Fibroblast of the aortic adventitia (primary cell): ENCODE results near the gene TTYH2. TPM values are rescaled to one million over a fixed set of nuclear protein-coding genes. Genes with fewer than 3 reads are reported as not detected.

Source experiments
- DNase-seq: peaks from one replicate; pipeline ENCODE4 v3.0.0-alpha.2; 2010; ENCODE audit warnings: low read depth
- H3K4me3 ChIP-seq: 2 replicates; pipeline ENCODE4 v1.5.1; 2011; ENCODE audit warnings: low read depth, mild to moderate bottlenecking, control low read depth, low read length, moderate library complexity
- CTCF ChIP-seq: IDR thresholded peaks from 2 replicates; pipeline ENCODE4 v1.5.1; 2011; ENCODE audit warnings: mild to moderate bottlenecking, low read length, control low read depth, inconsistent platforms; ENCODE audit not compliant: insufficient read depth
- total RNA-seq: library from RNA; depleted of rRNA; stranded (reverse); fragments of >200 nt; gene quantifications from 2 replicates; pipeline ENCODE4 v1.2.3, GENCODE V29; 2012; ENCODE audit warnings: low replicate concordance

TTYH2 gene
- total RNA-seq, 1 donor, result 0.54 TPM

GRCh38 chr17:74226252-74226651, 12.9 kb downstream of the TTYH2 start:
- TF ChIP-seq CTCF, result no peak
- H3K4me3 ChIP-seq, result no peak overlapping the region
- no peak for DNase-seq

- DNase-seq, result no peak
- no peak overlapping the region for H3K4me3 ChIP-seq
- TF ChIP-seq CTCF, result no peak
These were observed 14.1 kb downstream of the TTYH2 start for GRCh38 chr17:74227271-74228080.

- no peak for TF ChIP-seq CTCF
These were observed 15.1 kb downstream of the TTYH2 start for GRCh38 chr17:74228306-74228978.

GRCh38 chr17:74230896-74231295, 17.5 kb downstream of the TTYH2 start:
- DNase-seq, result no peak
- TF ChIP-seq CTCF, result no peak
- H3K4me3 ChIP-seq, result no peak overlapping the region

More at GRCh38 chr17:74228306-74228978, 15.1 kb downstream of the TTYH2 start:
- no peak overlapping the region for H3K4me3 ChIP-seq
- DNase-seq, result no peak

- DNase-seq, result no peak
- TF ChIP-seq CTCF, result no peak
- H3K4me3 ChIP-seq, result no peak overlapping the region
These were observed 18.8 kb downstream of the TTYH2 start for GRCh38 chr17:74231928-74232907.

- TF ChIP-seq CTCF, result no peak
- DNase-seq, result no peak
- H3K4me3 ChIP-seq, result no peak overlapping the region
These were observed 20.6 kb downstream of the TTYH2 start for GRCh38 chr17:74233937-74234336.
